AG04449 (cell line): ENCODE data around the gene CACNA1C.
A peak's percentile ranks its signal among the peaks of the same experiment; 100 is the strongest.

Experiments
- CTCF ChIA-PET: fragments of 350-600 bp; formaldehyde crosslinking; extraction: SDS; loops from one replicate; lab custom pipeline; 2021; ENCODE audit warnings: antibody characterized with exemption; lab: Yijun Ruan, JAX
- POLR2A ChIA-PET: fragments of 400-600, 350-600 bp; formaldehyde crosslinking; extraction: SDS; loops from one replicate; lab custom pipeline; 2020; ENCODE audit warnings: antibody characterized with exemption, inconsistent platforms; lab: Yijun Ruan, JAX
- DNase-seq: peaks from one replicate; pipeline ENCODE4 v3.0.0-alpha.2; 2010; ENCODE audit warnings: low read depth, low spot score
- H3K4me3 ChIP-seq: 2 replicates; pipeline ENCODE4 v1.5.1; 2011; ENCODE audit warnings: low read depth, mild to moderate bottlenecking, control low read depth, low read length
- TF ChIP-seq, protein P1 (sequence below): IDR thresholded peaks from one replicate; pipeline ENCODE4 v1.5.1; 2011; ENCODE audit warnings: mild to moderate bottlenecking, moderate library complexity, low read length, control low read depth, inconsistent platforms; ENCODE audit not compliant: insufficient read depth; ENCODE audit errors: missing control alignments

Gene CACNA1C

DNA sequence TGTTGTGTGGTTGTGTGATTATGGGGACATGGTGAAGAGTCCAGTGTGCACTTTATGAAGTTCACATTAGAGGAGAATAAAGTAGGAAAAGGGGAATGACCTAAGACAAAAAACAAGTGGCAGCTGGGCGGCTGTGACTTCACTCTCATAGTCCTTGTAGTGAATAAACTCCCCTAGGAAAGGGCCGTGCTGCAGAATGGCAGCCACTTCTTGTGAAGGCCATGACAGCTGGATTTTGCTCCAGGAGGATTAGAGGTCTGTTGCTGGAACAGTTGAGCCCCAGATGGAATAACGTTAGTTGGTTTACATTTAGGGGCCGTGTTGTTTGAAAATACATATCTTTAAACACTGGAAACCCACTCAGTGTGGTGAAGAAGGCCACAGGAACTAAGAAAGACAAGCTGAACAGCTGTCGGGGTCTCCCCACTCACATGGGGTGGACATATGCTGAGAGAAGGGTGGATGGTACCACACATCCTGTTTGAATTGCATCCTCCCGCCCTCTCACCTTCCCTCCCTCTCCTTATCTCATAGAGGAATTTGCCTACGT is 276.9 kb downstream of the CACNA1C start:
- TF ChIP-seq, protein P1, sequence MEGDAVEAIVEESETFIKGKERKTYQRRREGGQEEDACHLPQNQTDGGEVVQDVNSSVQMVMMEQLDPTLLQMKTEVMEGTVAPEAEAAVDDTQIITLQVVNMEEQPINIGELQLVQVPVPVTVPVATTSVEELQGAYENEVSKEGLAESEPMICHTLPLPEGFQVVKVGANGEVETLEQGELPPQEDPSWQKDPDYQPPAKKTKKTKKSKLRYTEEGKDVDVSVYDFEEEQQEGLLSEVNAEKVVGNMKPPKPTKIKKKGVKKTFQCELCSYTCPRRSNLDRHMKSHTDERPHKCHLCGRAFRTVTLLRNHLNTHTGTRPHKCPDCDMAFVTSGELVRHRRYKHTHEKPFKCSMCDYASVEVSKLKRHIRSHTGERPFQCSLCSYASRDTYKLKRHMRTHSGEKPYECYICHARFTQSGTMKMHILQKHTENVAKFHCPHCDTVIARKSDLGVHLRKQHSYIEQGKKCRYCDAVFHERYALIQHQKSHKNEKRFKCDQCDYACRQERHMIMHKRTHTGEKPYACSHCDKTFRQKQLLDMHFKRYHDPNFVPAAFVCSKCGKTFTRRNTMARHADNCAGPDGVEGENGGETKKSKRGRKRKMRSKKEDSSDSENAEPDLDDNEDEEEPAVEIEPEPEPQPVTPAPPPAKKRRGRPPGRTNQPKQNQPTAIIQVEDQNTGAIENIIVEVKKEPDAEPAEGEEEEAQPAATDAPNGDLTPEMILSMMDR = no peak
- H3K4me3 ChIP-seq = no peak overlapping the region
- DNase-seq = no peak
- CTCF ChIA-PET = interaction anchor here (1.0 kb wide), 1 partner anchor 253 kb away, joined by 3 read pairs; no protein-coding TSS in a partner anchor
- POLR2A ChIA-PET = no interaction called here

DNA sequence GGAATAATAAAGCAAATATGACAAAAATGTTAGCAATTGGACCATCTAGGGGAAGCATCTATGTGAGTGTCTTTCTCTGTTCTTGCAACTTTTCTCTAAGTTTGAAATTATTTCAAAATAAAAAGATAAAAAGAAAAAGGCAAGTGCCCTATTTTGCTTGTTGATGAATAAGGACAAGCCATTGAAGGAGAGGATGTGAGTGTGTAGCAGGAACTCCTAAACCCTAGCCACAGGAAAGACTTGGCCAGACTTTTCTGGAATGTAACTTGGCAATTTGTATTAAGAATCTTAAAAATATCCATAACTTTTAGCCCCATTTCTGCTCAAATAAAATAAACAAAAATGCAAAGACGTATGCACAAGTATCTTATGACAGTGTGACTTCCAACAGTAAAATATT is 279.4 kb downstream of the CACNA1C start:
- TF ChIP-seq, protein P1 = no peak
- ChIA-PET POLR2A (no interaction called here), CTCF (interaction anchor here (1.2 kb wide), 1 partner anchor 13 kb away, joined by 3 read pairs; no protein-coding TSS in a partner anchor)
- H3K4me3 ChIP-seq = no peak overlapping the region
- peak; percentile 51 for DNase-seq

DNA sequence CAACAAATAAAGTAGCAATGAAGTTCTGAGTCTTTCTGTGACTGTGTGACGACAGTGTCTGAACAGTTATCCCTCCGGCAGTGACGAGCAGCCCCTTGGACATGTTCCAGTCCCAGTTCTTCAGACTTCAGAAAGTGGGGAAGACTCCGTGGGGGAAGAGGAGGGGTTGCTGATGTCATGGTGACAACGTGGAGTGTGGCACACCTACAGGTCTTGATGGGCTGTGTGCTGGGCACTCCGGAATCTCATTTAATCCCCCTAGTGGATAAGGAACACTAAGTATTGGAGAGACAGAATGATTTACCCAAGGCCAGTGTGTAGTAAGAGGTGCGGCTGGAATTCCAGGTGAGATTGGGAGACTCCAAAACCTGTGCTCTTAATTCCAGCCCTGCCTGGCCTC is 280.2 kb downstream of the CACNA1C start:
- POLR2A ChIA-PET = no interaction called here
- no peak for DNase-seq
- TF ChIP-seq, protein P1 = no peak
- CTCF ChIA-PET = no interaction called here
- no peak overlapping the region for H3K4me3 ChIP-seq

DNA sequence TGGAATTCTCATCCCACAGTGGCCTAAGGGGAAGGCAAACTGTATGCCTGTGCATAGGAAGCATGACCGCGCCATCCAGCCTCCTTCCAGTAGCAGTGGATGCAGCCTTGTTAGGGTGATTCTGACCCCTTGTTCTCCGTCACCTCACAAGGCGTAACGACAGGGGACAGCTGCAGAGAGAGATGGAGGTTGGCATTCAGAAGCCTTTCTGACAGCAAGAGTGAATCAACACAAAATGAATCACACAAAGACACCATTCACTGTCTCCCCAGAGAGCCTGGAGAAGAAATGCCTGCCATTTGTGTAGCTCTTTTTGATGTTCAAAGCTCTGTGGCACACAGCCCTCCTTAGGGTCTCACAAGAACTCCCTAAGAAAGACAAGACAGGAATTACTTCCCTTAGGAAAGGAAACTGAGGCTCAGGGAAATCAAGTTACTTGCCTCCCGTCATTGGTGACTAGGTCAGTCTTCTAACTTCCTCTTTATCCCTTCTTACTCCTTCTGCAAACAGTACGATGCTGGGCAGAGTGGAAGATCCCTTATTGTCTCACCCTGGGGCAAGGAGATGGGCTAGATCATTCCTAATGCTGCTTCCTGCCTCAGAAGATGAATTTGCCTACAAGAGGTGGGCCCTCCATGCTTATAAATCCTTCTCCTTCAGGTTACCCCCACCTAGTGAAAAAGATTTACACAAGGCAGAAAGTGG is 280.9 kb downstream of the CACNA1C start:
- DNase-seq = no peak
- H3K4me3 ChIP-seq = no peak overlapping the region
- CTCF ChIA-PET = no interaction called here
- POLR2A ChIA-PET = no interaction called here
- TF ChIP-seq, protein P1 = no peak

DNA sequence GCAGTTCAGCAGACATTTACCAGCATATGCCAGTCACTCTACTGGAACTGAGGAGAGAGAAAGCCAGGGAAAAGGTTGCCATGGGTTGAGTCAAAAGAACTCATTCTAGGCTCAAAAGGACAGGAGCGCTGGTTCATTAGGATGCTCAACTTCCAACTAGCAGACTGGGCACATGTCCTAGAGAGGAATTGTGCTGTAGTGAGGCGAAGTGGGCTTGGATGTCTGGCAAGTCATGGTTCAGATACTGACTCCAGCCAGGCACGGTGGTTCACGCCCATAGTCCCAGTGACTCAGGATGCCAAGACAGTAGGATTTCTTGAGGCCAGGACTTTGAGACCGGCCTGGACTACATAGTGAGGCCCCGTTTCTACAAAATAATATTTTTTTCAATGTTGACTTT is 281.5 kb downstream of the CACNA1C start:
- no peak overlapping the region for H3K4me3 ChIP-seq
- no peak for DNase-seq
- POLR2A ChIA-PET = no interaction called here
- CTCF ChIA-PET = interaction anchor here (0.8 kb wide), 1 partner anchor 10 kb away, joined by 3 read pairs; no protein-coding TSS in a partner anchor
- TF ChIP-seq, protein P1 = no peak

DNA sequence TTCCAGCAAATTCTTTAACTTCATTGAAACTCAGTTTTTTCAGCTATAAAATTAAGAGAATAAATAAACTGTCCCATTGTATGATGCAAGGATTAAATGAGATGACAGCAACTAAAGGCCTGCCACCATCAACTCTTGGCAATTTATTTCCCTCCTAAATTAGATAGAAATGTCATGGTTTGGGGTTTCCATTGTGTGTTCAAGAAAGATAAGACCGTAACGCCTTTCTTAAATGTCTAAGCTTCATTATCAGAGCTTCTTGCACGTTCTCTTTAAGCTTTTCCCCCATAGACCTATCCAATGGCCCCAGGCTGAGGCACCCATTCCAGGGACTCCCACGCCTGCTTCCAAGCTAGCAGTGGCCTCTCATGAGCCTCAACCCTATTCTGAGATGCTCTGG is 281.9 kb downstream of the CACNA1C start:
- TF ChIP-seq, protein P1 = no peak
- CTCF ChIA-PET = interaction anchor here (0.8 kb wide), 1 partner anchor 9 kb away, joined by 3 read pairs; no protein-coding TSS in a partner anchor
- no peak overlapping the region for H3K4me3 ChIP-seq
- DNase-seq = no peak
- POLR2A ChIA-PET = no interaction called here
